HL-60 (cell line): ENCODE measurements around the gene BICRAL.

Experiments used
- CTCF ChIP-seq: IDR thresholded peaks from one replicate; pipeline ENCODE4 v1.5.1; 2011; ENCODE audit warnings: low read length, control low read depth, inconsistent platforms; ENCODE audit not compliant: insufficient read depth
- GABPA ChIP-seq: IDR thresholded peaks from 2 replicates; pipeline ENCODE4 v1.6.1; 2012; ENCODE audit warnings: low read depth
- POLR2AphosphoS5 ChIP-seq: IDR thresholded peaks from 2 replicates; pipeline ENCODE4 v1.6.1; 2012; ENCODE audit warnings: low read depth
- REST ChIP-seq: IDR thresholded peaks from 2 replicates; pipeline ENCODE4 v1.6.1; 2012; ENCODE audit warnings: low read depth; ENCODE audit not compliant: insufficient replicate concordance

GRCh38 chr6:42781796-42782688 is at the start of gene BICRAL:
- TF ChIP-seq POLR2AphosphoS5 (no peak), CTCF (no peak), GABPA (no peak), REST (no peak)
